Mesendoderm (in vitro differentiated cells): Measurements from ENCODE around the gene CEBPG.

Experiments
- DNase-seq: peaks from one replicate; pipeline ENCODE4 v3.0.0; 2013
- H2AK5ac ChIP-seq: 2 replicates; pipeline ENCODE4 v1.6.1; 2013; ENCODE audit warnings: low read length, inconsistent platforms
- H2BK120ac ChIP-seq: 2 replicates; pipeline ENCODE4 v1.6.1; 2013; ENCODE audit warnings: low read depth, mild to moderate bottlenecking, low read length, moderate library complexity, mixed read lengths
- H2BK15ac ChIP-seq: replicated peaks from 2 replicates; pipeline ENCODE4 v1.6.1; 2013; ENCODE audit warnings: low read depth, mild to moderate bottlenecking, moderate library complexity
- H2BK5ac ChIP-seq: 2 replicates; pipeline ENCODE4 v1.6.1; 2013; ENCODE audit warnings: low read length, inconsistent platforms
- H3K18ac ChIP-seq: 2 replicates; pipeline ENCODE4 v1.6.1; 2013; ENCODE audit warnings: mild to moderate bottlenecking, low read length, mixed read lengths
- H3K23ac ChIP-seq: one replicate; pipeline ENCODE4 v1.6.1; 2013; ENCODE audit warnings: low read length
- H3K27ac ChIP-seq: 2 replicates; pipeline ENCODE4 v1.5.1; 2013; ENCODE audit warnings: low read depth, mild to moderate bottlenecking, inconsistent platforms, low read length, moderate library complexity
- H3K27me3 ChIP-seq: 2 replicates; pipeline ENCODE4 v1.6.1; 2013; ENCODE audit warnings: low read length, control low read depth, mild to moderate bottlenecking, inconsistent platforms; ENCODE audit not compliant: insufficient read depth, poor library complexity
- H3K36me3 ChIP-seq: 2 replicates; pipeline ENCODE4 v1.6.1; 2013; ENCODE audit warnings: low read length, inconsistent platforms; ENCODE audit not compliant: control insufficient read depth, insufficient read depth
- H3K4ac ChIP-seq: one replicate; pipeline ENCODE4 v1.6.1; 2013; ENCODE audit warnings: low read depth, mild to moderate bottlenecking, low read length, moderate library complexity
- H3K4me1 ChIP-seq: 2 replicates; pipeline ENCODE4 v1.6.1; 2013; ENCODE audit warnings: low read depth, low read length, inconsistent platforms; ENCODE audit not compliant: control insufficient read depth
- H3K4me2 ChIP-seq: 2 replicates; pipeline ENCODE4 v1.6.1; 2013; ENCODE audit warnings: low read length
- H3K4me3 ChIP-seq: 2 replicates; pipeline ENCODE4 v1.5.1; 2013; ENCODE audit warnings: mild to moderate bottlenecking, low read length
- H3K56ac ChIP-seq: one replicate; pipeline ENCODE4 v1.6.1; 2013; ENCODE audit warnings: low read length
- H3K79me1 ChIP-seq: 2 replicates; pipeline ENCODE4 v1.6.1; 2013; ENCODE audit warnings: low read length, inconsistent platforms
- H3K79me2 ChIP-seq: 2 replicates; pipeline ENCODE4 v1.6.1; 2013; ENCODE audit warnings: mild to moderate bottlenecking, low read length; ENCODE audit not compliant: control insufficient read depth, insufficient read depth
- H3K9ac ChIP-seq: 2 replicates; pipeline ENCODE4 v1.6.1; 2013; ENCODE audit warnings: low read length, inconsistent platforms
- H4K5ac ChIP-seq: one replicate; pipeline ENCODE4 v1.6.1; 2013; ENCODE audit warnings: low read length
- H4K8ac ChIP-seq: one replicate; pipeline ENCODE4 v1.6.1; 2013; ENCODE audit warnings: low read depth, mild to moderate bottlenecking, control low read depth, low read length, moderate library complexity
- WGBS: extraction: QIAGEN DNeasy Blood & Tissue Kit; methylation state at CpG from one replicate; pipeline ENCODE4 v1.1.7; 2013; ENCODE audit warnings: low lambda C conversion rate, missing lambda C conversion rate; ENCODE audit not compliant: insufficient coverage; ENCODE audit errors: extremely low coverage; 5-methylcytosine and 5-hydroxymethylcytosine counted together

The CEBPG gene

GRCh38 chr19:33390908-33391630 lies 17.6 kb downstream of the CEBPG start:
- H3K4me2 ChIP-seq = no peak overlapping the region
- no peak overlapping the region for H4K8ac ChIP-seq
- no peaks in the 10 kb centered on the region for H3K79me1 ChIP-seq
- no peak overlapping the region for H2AK5ac ChIP-seq
- H3K4ac ChIP-seq = no peak overlapping the region
- H3K79me2 ChIP-seq = no peaks in the 10 kb centered on the region
- no peaks in the 10 kb centered on the region for H3K27me3 ChIP-seq
- no CpG with 5 or more reads among the region's 24 CpGs for WGBS
- DNase-seq = no peak
- H3K23ac ChIP-seq = no peak overlapping the region
- H2BK120ac ChIP-seq = no peak overlapping the region
- no peak overlapping the region for H3K9ac ChIP-seq
- H3K4me3 ChIP-seq = no peak overlapping the region
- H3K4me1 ChIP-seq = no peaks in the 10 kb centered on the region
- no peak overlapping the region for H2BK5ac ChIP-seq
- no peak overlapping the region for H3K56ac ChIP-seq
- H3K18ac ChIP-seq = no peak overlapping the region
- H4K5ac ChIP-seq = no peak overlapping the region
- no peak overlapping the region for H3K27ac ChIP-seq
- no peaks in the 10 kb centered on the region for H3K36me3 ChIP-seq
- H2BK15ac ChIP-seq = no peak overlapping the region

- no peak overlapping the region for H4K5ac ChIP-seq
- H3K27ac ChIP-seq = no peak overlapping the region
- H3K4me3 ChIP-seq = no peak overlapping the region
- DNase-seq = no peak
- WGBS = no CpG with 5 or more reads among the region's 12 CpGs
- no peaks in the 10 kb centered on the region for H3K79me2 ChIP-seq
- H3K4me2 ChIP-seq = no peak overlapping the region
- H4K8ac ChIP-seq = no peak overlapping the region
- no peak overlapping the region for H3K56ac ChIP-seq
- no peak overlapping the region for H3K9ac ChIP-seq
- no peak overlapping the region for H2AK5ac ChIP-seq
- no peak overlapping the region for H2BK120ac ChIP-seq
- no peaks in the 10 kb centered on the region for H3K4me1 ChIP-seq
- no peak overlapping the region for H3K23ac ChIP-seq
- no peak overlapping the region for H2BK5ac ChIP-seq
- H3K4ac ChIP-seq = no peak overlapping the region
- H3K79me1 ChIP-seq = no peaks in the 10 kb centered on the region
- no peaks in the 10 kb centered on the region for H3K27me3 ChIP-seq
- H2BK15ac ChIP-seq = no peak overlapping the region
- H3K36me3 ChIP-seq = no peaks in the 10 kb centered on the region
- H3K18ac ChIP-seq = no peak overlapping the region
Measured at GRCh38 chr19:33391631-33392249, 18.2 kb downstream of the CEBPG start.

- no peak overlapping the region for H2BK120ac ChIP-seq
- no peak overlapping the region for H4K8ac ChIP-seq
- H3K9ac ChIP-seq = no peak overlapping the region
- no peak overlapping the region for H3K18ac ChIP-seq
- H3K36me3 ChIP-seq = no peaks in the 10 kb centered on the region
- H2BK15ac ChIP-seq = no peak overlapping the region
- no peak overlapping the region for H3K4ac ChIP-seq
- DNase-seq = no peak
- H2AK5ac ChIP-seq = no peak overlapping the region
- no peak overlapping the region for H3K23ac ChIP-seq
- H3K4me2 ChIP-seq = no peak overlapping the region
- no peak overlapping the region for H3K27ac ChIP-seq
- H3K4me1 ChIP-seq = no peaks in the 10 kb centered on the region
- no peaks in the 10 kb centered on the region for H3K27me3 ChIP-seq
- WGBS = no CpG with 5 or more reads among the region's 39 CpGs
- no peak overlapping the region for H2BK5ac ChIP-seq
- H3K56ac ChIP-seq = no peak overlapping the region
- H3K79me1 ChIP-seq = no peaks in the 10 kb centered on the region
- H3K79me2 ChIP-seq = no peaks in the 10 kb centered on the region
- H4K5ac ChIP-seq = no peak overlapping the region
- no peak overlapping the region for H3K4me3 ChIP-seq
Measured at GRCh38 chr19:33392341-33393285, 19.1 kb downstream of the CEBPG start.

- Histone ChIP-seq H2BK120ac (no peak overlapping the region), H3K79me2 (no peaks in the 10 kb centered on the region), H3K56ac (no peak overlapping the region), H4K8ac (no peak overlapping the region), H3K27ac (no peak overlapping the region), H3K4me3 (no peak overlapping the region), H3K4me1 (no peaks in the 10 kb centered on the region), H3K36me3 (no peaks in the 10 kb centered on the region), H2AK5ac (no peak overlapping the region), H3K23ac (no peak overlapping the region), H3K4ac (no peak overlapping the region), H3K27me3 (no peaks in the 10 kb centered on the region), H2BK15ac (no peak overlapping the region), H2BK5ac (no peak overlapping the region), H4K5ac (no peak overlapping the region), H3K4me2 (no peak overlapping the region), H3K9ac (no peak overlapping the region), H3K79me1 (no peaks in the 10 kb centered on the region), H3K18ac (no peak overlapping the region)
- no peak for DNase-seq
- no CpG with 5 or more reads among the region's 21 CpGs for WGBS
Measured at GRCh38 chr19:33393286-33394005, 19.9 kb downstream of the CEBPG start.

GRCh38 chr19:33394006-33394722 lies 20.7 kb downstream of the CEBPG start:
- Histone ChIP-seq H3K79me2 (no peaks in the 10 kb centered on the region), H3K27ac (no peak overlapping the region), H4K5ac (no peak overlapping the region), H3K4me3 (no peak overlapping the region), H3K4ac (no peak overlapping the region), H2BK5ac (no peak overlapping the region), H3K56ac (no peak overlapping the region), H3K27me3 (no peaks in the 10 kb centered on the region), H2BK15ac (no peak overlapping the region), H3K9ac (no peak overlapping the region), H4K8ac (no peak overlapping the region), H3K23ac (no peak overlapping the region), H3K18ac (no peak overlapping the region), H2BK120ac (no peak overlapping the region), H3K4me2 (no peak overlapping the region), H2AK5ac (no peak overlapping the region), H3K36me3 (no peaks in the 10 kb centered on the region), H3K4me1 (no peaks in the 10 kb centered on the region), H3K79me1 (no peaks in the 10 kb centered on the region)
- DNase-seq = no peak
- no CpG with 5 or more reads among the region's 30 CpGs for WGBS
